B cell (primary cell): Measurements from ENCODE around the gene MDFI. TPM values are rescaled to one million over a fixed set of nuclear protein-coding genes. Genes with fewer than 3 reads are reported as not detected.

Experiments
- ATAC-seq: fragments of 200-7000 bp; cut with Tn5 transposase; one replicate; pipeline ENCODE4 v1.10.0; 2021; ENCODE audit warnings: low read depth, mild to moderate bottlenecking, moderate number of reproducible peaks, moderate library complexity
- CTCF ChIA-PET: fragments of 350-600 bp; sonication (Branson Sonifier 250); formaldehyde crosslinking; loops from one replicate; lab custom pipeline; 2021; ENCODE audit warnings: antibody characterized with exemption, inconsistent platforms; lab: Charles Lee
- POLR2A ChIA-PET: fragments of 350-600 bp; sonication (Branson Sonifier 250); formaldehyde crosslinking; loops from one replicate; lab custom pipeline; 2021; ENCODE audit warnings: antibody characterized with exemption; lab: Charles Lee
- DNase-seq: peaks from one replicate; pipeline ENCODE4 v3.0.0; 2013
- H2AFZ ChIP-seq: 2 replicates; pipeline ENCODE4 v1.6.1; 2012; ENCODE audit warnings: mild to moderate bottlenecking, low read depth, low read length; ENCODE audit not compliant: insufficient read depth, poor library complexity, severe bottlenecking
- H3K27ac ChIP-seq, 2 donors: 1 replicate in 1 of 2; 2 replicates in 1 of 2; pipeline ENCODE4 v1.5.1; 2012 to 2013; ENCODE audit warnings: low read length in 2 of 2, mild to moderate bottlenecking in 2 of 2, moderate library complexity in 1 of 2
- H3K27me3 ChIP-seq, 4 experiments: fragments of 200-600 bp in 1 of 4; sonication (generic) in 1 of 4; replicated peaks in 1 of 4; 1 replicate in 2 of 4; 2 replicates in 2 of 4; pipeline versions ENCODE4 v1.6.1 to v1.7.0; 2013 to 2016; ENCODE audit warnings: low read length in 3 of 4, mild to moderate bottlenecking in 2 of 4, mixed read lengths in 1 of 4, moderate library complexity in 1 of 4; ENCODE audit not compliant: insufficient read depth in 4 of 4, control insufficient read depth in 3 of 4; ENCODE audit errors: control extremely low read depth in 1 of 4
- H3K36me3 ChIP-seq, 2 experiments: replicated peaks in 1 of 2; 1 replicate in 1 of 2; 2 replicates in 1 of 2; pipeline versions ENCODE4 v1.6.1 to v1.7.1; 2013; ENCODE audit warnings: low read length in 1 of 2; ENCODE audit not compliant: insufficient read depth in 2 of 2, control insufficient read depth in 1 of 2; ENCODE audit errors: control extremely low read depth in 1 of 2, extremely low read depth in 1 of 2
- H3K4me1 ChIP-seq, 2 donors: fragments of 200-600 bp in 1 of 2; sonication (generic) in 1 of 2; 1 replicate in 1 of 2; 2 replicates in 1 of 2; pipeline versions ENCODE4 v1.5.1 to v1.6.1; 2013 to 2017; ENCODE audit warnings: low read length in 2 of 2; ENCODE audit not compliant: control insufficient read depth in 2 of 2, insufficient read depth in 2 of 2
- H3K4me2 ChIP-seq: replicated peaks from 2 replicates; pipeline ENCODE3; 2012; ENCODE audit warnings: mild to moderate bottlenecking, low read depth, low read length; ENCODE audit not compliant: poor library complexity, severe bottlenecking
- H3K4me3 ChIP-seq, 5 experiments: fragments of 200-600 bp in 1 of 5; sonication (generic) in 1 of 5; 1 replicate in 3 of 5; 2 replicates in 2 of 5; pipeline versions ENCODE4 v1.5.1 to v1.7.0; 2011 to 2016; ENCODE audit warnings: low read length in 4 of 5, mild to moderate bottlenecking in 4 of 5, low read depth in 2 of 5, control low read depth in 1 of 5, moderate library complexity in 1 of 5; ENCODE audit not compliant: insufficient read depth in 1 of 5; ENCODE audit errors: control extremely low read depth in 1 of 5, extremely low read depth in 1 of 5
- H3K79me2 ChIP-seq: fragments of 200-600 bp; sonication (generic); one replicate; pipeline ENCODE4 v1.6.0; 2016; ENCODE audit warnings: low read length; ENCODE audit not compliant: control insufficient read depth, insufficient read depth
- H3K9ac ChIP-seq: fragments of 200-600 bp; sonication (generic); 2 replicates; pipeline ENCODE4 v1.6.1; 2017; ENCODE audit warnings: mild to moderate bottlenecking, low read length, moderate library complexity
- H3K9me3 ChIP-seq, 3 donors: one replicate each; pipeline versions ENCODE4 v1.6.1 to v1.7.1; 2013; ENCODE audit warnings: low read length in 2 of 3; ENCODE audit not compliant: control insufficient read depth in 2 of 3, insufficient read depth in 1 of 3; ENCODE audit errors: control extremely low read depth in 1 of 3
- H4K20me1 ChIP-seq: 2 replicates; pipeline ENCODE4 v1.6.0; 2012; ENCODE audit warnings: mild to moderate bottlenecking, low read length; ENCODE audit not compliant: insufficient read depth, control insufficient read depth, poor library complexity, severe bottlenecking
- H3K27ac Mint-ChIP-seq: one replicate; pipeline ENCODE4 v1.8.0; 2021; ENCODE audit warnings: mixed read lengths
- H3K27me3 Mint-ChIP-seq: one replicate; pipeline ENCODE4 v1.8.0; 2021; ENCODE audit warnings: mixed read lengths
- H3K4me1 Mint-ChIP-seq: one replicate; pipeline ENCODE4 v1.8.0; 2021; ENCODE audit warnings: mixed read lengths
- H3K4me3 Mint-ChIP-seq: one replicate; pipeline ENCODE4 v1.8.0; 2021; ENCODE audit warnings: mixed read lengths
- H3K9me3 Mint-ChIP-seq: one replicate; pipeline ENCODE4 v1.8.0; 2022; ENCODE audit warnings: mixed read lengths; ENCODE audit not compliant: insufficient read depth
- CTCF ChIP-seq: fragments of 200-600 bp; IDR thresholded peaks from one replicate; pipeline ENCODE4 v1.8.0; 2022; ENCODE audit warnings: antibody characterized with exemption, mild to moderate bottlenecking
- EZH2 ChIP-seq: IDR thresholded peaks from 2 replicates; pipeline ENCODE4 v1.6.1; 2012; ENCODE audit warnings: borderline replicate concordance, low read depth, mild to moderate bottlenecking, moderate library complexity, low read length; ENCODE audit not compliant: insufficient read depth, poor library complexity, severe bottlenecking
- WGBS: methylation state at CpG from one replicate; pipeline ENCODE4 v1.1.5; 2013; ENCODE audit warnings: missing lambda C conversion rate; ENCODE audit not compliant: insufficient coverage; 5-methylcytosine and 5-hydroxymethylcytosine counted together
- intact Hi-C: fragments of 100-400 bp; cut with micrococcal nuclease; formaldehyde crosslinking; loops from one replicate; pipeline ENCODE4 v1.10.0; 2022
- polyA plus RNA-seq: library from polyadenylated mRNA; depleted of rRNA; stranded (reverse); fragments of >200 nt; gene quantifications from 2 replicates; pipeline ENCODE4 v1.2.3, GENCODE V29; 2012
- total RNA-seq, 2 donors: library from RNA; stranded (reverse); fragments of 120-200 nt in 1 of 2; gene quantifications; 1 replicate in 1 of 2; 2 replicates in 1 of 2; pipeline versions ENCODE4 v1.2.3 to v1.2.4, GENCODE V29; 2013 to 2022

Gene MDFI
- total and polyA plus RNA-seq, 2 donors (not counting 1 experiment from before 2014, with no cell fraction given) = not detected

- Histone ChIP-seq H3K9me3 (no peaks in the 10 kb centered on the region), H3K27ac (no peak overlapping the region), H3K4me3 (no peak overlapping the region), H3K27me3 (no peaks in the 10 kb centered on the region), H3K4me2 (no peak overlapping the region), H4K20me1 (no peaks in the 10 kb centered on the region), H3K9ac (no peak overlapping the region), H2AFZ (no peak overlapping the region), H3K79me2 (no peaks in the 10 kb centered on the region), H3K4me1 (peaks cover 4 to 13% of the 10 kb centered on the region in 2 donors), H3K36me3 (peaks cover 0 to 18% of the 10 kb centered on the region in 2 experiments)
- ChIA-PET CTCF (interaction anchor here (1.4 kb wide), 1 partner anchor 11 kb away, joined by 3 read pairs; no protein-coding TSS in a partner anchor), POLR2A (no interaction called here)
- H3K27ac Mint-ChIP-seq = no peak overlapping the region
- H3K9me3 Mint-ChIP-seq = no peaks in the 10 kb centered on the region
- DNase-seq (no peak), ATAC-seq (no peak)
- H3K4me1 Mint-ChIP-seq = peaks cover 10% of the 10 kb centered on the region
- intact Hi-C loops = no loop called here
- no peaks in the 10 kb centered on the region for H3K27me3 Mint-ChIP-seq
- TF ChIP-seq CTCF = no peak
- TF ChIP-seq EZH2 = no peak
- H3K4me3 Mint-ChIP-seq = no peak overlapping the region
- 91% methylated on average over 6 of the region's 14 CpGs for WGBS
These were observed 38.3 kb upstream of the MDFI start for GRCh38 chr6:41599852-41600445.

DNA sequence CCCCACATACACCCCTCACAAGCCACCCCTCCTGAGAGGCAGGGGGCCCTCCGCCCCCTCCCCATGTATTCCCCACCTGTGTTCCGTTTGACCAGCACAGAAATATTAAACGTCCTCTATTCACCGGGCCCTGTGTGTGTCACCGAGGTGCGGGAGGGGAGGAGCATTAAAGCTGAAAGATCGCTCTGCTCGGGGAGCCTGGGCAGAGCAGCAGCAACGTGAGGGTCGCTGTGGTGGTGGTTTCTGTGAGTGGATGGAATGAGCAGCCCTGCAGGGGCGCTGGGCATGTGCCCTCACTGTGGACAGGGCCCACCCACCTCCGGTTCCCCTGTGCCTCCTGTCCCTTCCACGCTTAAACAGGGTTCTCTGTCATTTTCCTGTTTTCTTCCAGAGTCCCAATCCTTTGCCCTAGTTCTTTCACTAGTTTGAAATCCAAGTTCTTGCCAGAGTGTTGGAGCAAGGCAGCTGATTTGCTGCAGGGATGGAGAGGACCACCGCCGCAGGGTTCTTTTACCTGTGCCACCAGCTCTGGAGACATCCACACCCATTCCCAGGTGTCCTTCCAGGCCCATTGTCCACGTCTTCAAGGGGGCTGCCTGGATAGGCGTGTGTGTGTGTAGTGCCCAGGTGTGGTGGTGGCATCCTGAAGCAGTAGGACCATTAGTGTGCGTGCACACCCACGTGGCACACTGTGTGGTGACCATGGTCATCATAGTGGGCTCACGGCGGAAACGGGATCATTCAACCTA is 37.6 kb upstream of the MDFI start:
- ChIA-PET CTCF (interaction anchor here (1.4 to 3.6 kb wide), 3 partner anchors 10 to 232 kb away, joined by 3 to 37 read pairs (median 5); no protein-coding TSS in a partner anchor), POLR2A (no interaction called here)
- ATAC-seq (no peak), DNase-seq (no peak)
- no peaks in the 10 kb centered on the region for H4K20me1 ChIP-seq
- peaks cover 0 to 18% of the 10 kb centered on the region in 2 experiments for H3K36me3 ChIP-seq
- Mint-ChIP-seq H3K9me3 (no peaks in the 10 kb centered on the region), H3K4me1 (peaks cover 10% of the 10 kb centered on the region), H3K27ac (no peak overlapping the region), H3K4me3 (no peak overlapping the region), H3K27me3 (peaks cover 2% of the 10 kb centered on the region)
- intact Hi-C loops = no loop called here
- H3K79me2 ChIP-seq = no peaks in the 10 kb centered on the region
- 84% methylated on average over 18 of the region's 22 CpGs for WGBS
- H3K27ac ChIP-seq = no peak overlapping the region
- peaks cover 4 to 13% of the 10 kb centered on the region in 2 donors for H3K4me1 ChIP-seq
- TF ChIP-seq EZH2 (no peak), CTCF (no peak)
- H3K9me3 ChIP-seq = no peaks in the 10 kb centered on the region
- H3K9ac ChIP-seq = no peak overlapping the region
- H3K27me3 ChIP-seq = peaks cover 0 to 1% (median 0%) of the 10 kb centered on the region in 4 experiments
- H2AFZ ChIP-seq = no peak overlapping the region
- H3K4me3 ChIP-seq = no peak overlapping the region
- no peak overlapping the region for H3K4me2 ChIP-seq
